DOHH2 (cell line): ENCODE results near the gene FAM184B.

Source experiments
- EZH2phosphoT487 ChIP-seq: fragments of 200-600 bp; sonication (generic); IDR thresholded peaks from 2 replicates; pipeline ENCODE4 v1.6.1; 2017; ENCODE audit warnings: borderline replicate concordance, mild to moderate bottlenecking, antibody characterized with exemption, low read length, moderate library complexity, mixed read lengths
- TF ChIP-seq, protein P1 (sequence below): fragments of 200-600 bp; sonication (generic); IDR thresholded peaks from one replicate; pipeline ENCODE4 v1.5.1; 2014; ENCODE audit warnings: antibody characterized with exemption, mild to moderate bottlenecking, low read depth, low read length; ENCODE audit not compliant: poor library complexity, severe bottlenecking

DNA sequence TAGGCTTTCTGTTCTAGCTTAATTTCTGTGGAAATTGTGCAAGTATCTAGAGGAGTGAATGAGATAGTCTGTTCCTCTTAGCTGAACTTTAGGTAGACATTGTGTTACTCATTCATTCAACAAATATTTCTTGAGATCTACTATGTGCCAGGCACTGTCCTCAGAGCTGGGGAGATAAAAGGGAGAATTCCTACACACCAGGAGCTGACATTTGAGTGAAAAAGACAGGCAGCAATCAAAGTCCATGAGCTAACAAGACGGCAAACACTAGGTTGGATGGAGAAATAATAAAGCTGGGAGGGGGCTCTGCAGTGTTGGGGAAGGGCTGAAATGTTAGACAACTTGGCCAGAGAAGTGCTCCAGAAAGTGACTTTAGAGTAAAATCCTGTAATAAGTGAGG lies 86.9 kb downstream of the FAM184B start:
- TF ChIP-seq, protein P1, sequence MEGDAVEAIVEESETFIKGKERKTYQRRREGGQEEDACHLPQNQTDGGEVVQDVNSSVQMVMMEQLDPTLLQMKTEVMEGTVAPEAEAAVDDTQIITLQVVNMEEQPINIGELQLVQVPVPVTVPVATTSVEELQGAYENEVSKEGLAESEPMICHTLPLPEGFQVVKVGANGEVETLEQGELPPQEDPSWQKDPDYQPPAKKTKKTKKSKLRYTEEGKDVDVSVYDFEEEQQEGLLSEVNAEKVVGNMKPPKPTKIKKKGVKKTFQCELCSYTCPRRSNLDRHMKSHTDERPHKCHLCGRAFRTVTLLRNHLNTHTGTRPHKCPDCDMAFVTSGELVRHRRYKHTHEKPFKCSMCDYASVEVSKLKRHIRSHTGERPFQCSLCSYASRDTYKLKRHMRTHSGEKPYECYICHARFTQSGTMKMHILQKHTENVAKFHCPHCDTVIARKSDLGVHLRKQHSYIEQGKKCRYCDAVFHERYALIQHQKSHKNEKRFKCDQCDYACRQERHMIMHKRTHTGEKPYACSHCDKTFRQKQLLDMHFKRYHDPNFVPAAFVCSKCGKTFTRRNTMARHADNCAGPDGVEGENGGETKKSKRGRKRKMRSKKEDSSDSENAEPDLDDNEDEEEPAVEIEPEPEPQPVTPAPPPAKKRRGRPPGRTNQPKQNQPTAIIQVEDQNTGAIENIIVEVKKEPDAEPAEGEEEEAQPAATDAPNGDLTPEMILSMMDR: no peak
- no peak for TF ChIP-seq EZH2phosphoT487
